Ishikawa (cell line): ENCODE data around the gene PLXNA4.

ENCODE experiments used
- EGR1 ChIP-seq: IDR thresholded peaks from 2 replicates; pipeline ENCODE4 v1.6.1; 2012
- EP300 ChIP-seq: IDR thresholded peaks from 2 replicates; pipeline ENCODE4 v1.6.1; 2012; ENCODE audit warnings: borderline replicate concordance
- FOXM1 ChIP-seq: IDR thresholded peaks from 2 replicates; pipeline ENCODE4 v1.6.1; 2012; ENCODE audit warnings: low read depth, borderline replicate concordance
- RAD21 ChIP-seq: IDR thresholded peaks from 2 replicates; pipeline ENCODE4 v1.6.1; 2012; ENCODE audit warnings: low read depth
- ZBTB7A ChIP-seq: IDR thresholded peaks from 2 replicates; pipeline ENCODE4 v1.6.1; 2012; ENCODE audit warnings: low read depth
- TF ChIP-seq, protein P1 (sequence below): IDR thresholded peaks from 2 replicates; pipeline ENCODE4 v1.6.1; 2012
- TF ChIP-seq, protein P2 (sequence below): IDR thresholded peaks from 2 replicates; pipeline ENCODE4 v1.6.1; 2012; ENCODE audit warnings: low read depth, mild to moderate bottlenecking

DNA sequence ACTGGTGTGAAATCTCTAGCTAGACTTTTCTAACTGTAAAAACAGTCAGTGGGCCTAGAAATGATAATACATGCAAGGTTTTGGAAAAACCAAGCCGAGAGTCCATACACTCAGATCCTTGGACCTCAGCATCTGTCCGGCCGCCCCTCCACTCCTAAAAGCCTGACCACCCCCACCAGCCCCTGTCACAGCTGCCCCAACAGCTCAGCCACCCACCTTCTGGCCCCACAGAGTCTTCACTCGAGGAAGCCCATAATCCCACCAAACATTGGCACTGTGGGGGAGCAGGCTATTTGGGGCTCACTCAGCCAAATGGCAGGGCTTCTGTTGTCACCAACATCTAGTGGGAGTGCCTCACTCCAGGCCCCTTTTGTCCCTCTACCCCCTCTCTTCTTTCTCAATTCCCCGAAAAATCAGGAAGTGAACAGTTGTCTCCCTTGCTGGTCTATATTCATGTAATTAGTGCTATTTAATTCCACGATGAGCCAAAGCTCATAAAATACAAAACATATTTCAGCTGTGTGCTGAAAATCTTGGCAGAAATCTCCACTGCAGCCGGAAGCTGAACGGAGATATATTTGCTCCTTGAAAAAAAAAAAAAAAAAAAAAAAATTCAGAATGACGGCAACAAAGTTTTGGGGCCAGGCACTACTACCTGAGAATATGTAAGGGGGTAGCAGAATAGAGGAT is 55.5 kb downstream of the PLXNA4 start:
- no peak for TF ChIP-seq FOXM1
- TF ChIP-seq RAD21, result no peak
- TF ChIP-seq EGR1, result no peak
- no peak for TF ChIP-seq EP300
- TF ChIP-seq ZBTB7A, result no peak
- TF ChIP-seq, protein P1, sequence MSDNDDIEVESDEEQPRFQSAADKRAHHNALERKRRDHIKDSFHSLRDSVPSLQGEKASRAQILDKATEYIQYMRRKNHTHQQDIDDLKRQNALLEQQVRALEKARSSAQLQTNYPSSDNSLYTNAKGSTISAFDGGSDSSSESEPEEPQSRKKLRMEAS, result no peak
- TF ChIP-seq, protein P2, sequence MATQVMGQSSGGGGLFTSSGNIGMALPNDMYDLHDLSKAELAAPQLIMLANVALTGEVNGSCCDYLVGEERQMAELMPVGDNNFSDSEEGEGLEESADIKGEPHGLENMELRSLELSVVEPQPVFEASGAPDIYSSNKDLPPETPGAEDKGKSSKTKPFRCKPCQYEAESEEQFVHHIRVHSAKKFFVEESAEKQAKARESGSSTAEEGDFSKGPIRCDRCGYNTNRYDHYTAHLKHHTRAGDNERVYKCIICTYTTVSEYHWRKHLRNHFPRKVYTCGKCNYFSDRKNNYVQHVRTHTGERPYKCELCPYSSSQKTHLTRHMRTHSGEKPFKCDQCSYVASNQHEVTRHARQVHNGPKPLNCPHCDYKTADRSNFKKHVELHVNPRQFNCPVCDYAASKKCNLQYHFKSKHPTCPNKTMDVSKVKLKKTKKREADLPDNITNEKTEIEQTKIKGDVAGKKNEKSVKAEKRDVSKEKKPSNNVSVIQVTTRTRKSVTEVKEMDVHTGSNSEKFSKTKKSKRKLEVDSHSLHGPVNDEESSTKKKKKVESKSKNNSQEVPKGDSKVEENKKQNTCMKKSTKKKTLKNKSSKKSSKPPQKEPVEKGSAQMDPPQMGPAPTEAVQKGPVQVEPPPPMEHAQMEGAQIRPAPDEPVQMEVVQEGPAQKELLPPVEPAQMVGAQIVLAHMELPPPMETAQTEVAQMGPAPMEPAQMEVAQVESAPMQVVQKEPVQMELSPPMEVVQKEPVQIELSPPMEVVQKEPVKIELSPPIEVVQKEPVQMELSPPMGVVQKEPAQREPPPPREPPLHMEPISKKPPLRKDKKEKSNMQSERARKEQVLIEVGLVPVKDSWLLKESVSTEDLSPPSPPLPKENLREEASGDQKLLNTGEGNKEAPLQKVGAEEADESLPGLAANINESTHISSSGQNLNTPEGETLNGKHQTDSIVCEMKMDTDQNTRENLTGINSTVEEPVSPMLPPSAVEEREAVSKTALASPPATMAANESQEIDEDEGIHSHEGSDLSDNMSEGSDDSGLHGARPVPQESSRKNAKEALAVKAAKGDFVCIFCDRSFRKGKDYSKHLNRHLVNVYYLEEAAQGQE, result no peak
